DMS53 treated with DMSO at 0.1 percent for 48 hours (cell line): ENCODE measurements around the gene RBM17.
"Not testable (repeated sequence)": the region's sequence is repeated elsewhere in the genome, so short reads cannot be mapped to it uniquely, and the experiment has no call there.

ENCODE experiments used
- DNase-seq: peaks from one replicate; lab custom pipeline; 2025; ENCODE audit not compliant: unreplicated experiment; lab: John Stamatoyannopoulos, UW

The RBM17 gene

DNA sequence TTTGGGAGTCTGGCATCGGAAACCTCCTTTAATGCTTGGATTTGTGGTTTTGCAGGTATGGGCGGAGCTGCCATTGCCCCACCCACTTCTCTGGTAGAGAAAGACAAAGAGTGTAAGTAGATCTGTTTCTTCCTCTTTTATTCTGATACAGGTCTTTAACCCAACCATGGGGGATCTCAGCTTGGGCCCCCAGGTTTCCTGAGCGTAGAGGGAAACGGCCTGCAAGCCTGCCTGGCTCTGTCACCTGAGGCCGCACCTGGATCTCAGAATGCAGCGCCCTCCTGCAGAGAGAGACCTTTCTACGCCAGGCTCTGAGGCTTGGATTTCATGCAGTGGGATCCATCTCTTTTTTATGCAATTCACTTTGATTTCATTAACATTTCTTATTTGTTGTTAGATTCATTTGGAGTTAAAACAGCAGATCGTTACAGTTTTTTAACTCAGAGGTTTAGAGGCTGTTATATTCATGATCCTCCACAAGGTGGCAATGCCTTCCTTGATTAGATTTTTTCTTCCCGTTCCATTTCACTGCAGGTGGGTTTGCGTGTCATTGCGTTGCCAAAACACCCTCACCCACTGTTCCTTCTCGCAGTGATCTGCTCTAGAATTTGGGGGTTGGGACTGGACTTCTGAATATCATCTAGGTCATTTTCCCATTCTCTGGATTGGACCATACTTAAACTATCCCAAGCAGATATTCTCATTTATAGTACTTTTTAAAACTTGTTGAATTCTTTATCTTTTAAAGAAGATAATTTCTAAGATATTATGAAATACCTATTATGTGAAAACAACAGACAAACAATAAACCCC lies 20.0 kb downstream of the RBM17 start:
- peak; percentile 62 for DNase-seq

DNA sequence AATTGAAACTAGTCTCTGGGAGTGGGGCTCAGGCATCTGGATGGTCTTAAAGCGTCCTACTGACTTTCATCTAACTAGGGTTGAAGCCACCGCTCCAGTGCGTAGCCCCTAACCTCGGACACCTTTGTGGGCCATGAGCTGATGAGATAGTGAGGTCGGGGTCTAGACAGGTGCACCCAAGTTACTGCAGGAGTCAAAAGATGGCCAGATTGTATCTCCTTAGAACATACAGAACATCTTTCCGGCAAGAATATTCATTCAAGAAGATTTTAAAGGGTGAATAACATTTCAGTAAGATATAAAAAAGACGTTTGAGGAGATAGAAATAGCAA lies 20.6 kb downstream of the RBM17 start:
- DNase-seq, result no peak

DNA sequence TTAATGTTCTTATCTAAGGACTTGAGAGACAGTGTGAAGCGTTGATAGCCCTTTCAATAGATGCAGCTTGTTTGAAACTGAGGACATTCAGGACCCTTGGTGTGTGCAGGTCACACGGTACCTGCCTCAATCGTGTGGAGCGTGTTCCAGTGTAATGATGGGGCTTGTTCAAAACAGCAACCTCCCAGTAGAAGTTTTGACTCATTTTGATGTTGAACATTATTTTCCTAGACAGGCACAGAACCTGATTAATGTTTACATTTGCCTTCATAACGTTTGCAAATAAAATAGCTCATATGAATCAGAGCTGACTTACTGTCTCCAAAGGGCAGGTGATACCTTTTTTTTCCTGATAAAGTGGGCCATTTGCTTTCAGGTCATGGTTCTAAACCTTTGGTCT lies 21.3 kb downstream of the RBM17 start:
- no peak for DNase-seq

DNA sequence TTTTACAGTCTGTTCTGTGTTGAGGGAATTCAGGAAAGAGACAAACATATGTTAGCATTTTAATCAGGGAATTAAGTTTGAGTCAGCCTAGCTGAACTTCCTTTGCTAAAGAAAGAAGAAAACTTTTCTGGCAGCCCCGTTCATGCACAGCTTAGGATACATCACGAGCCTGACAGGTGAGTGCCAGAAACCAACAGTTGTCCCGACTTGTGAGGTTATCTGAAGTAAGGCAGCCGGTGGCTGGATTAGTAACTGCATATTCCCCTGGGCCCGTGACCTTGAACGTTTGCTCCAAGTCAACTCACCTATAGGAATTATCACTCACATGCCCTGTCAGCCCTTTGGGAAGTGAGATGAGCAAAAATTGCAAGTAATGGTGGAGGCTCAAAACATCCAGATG lies 24.1 kb downstream of the RBM17 start:
- no peak for DNase-seq

DNA sequence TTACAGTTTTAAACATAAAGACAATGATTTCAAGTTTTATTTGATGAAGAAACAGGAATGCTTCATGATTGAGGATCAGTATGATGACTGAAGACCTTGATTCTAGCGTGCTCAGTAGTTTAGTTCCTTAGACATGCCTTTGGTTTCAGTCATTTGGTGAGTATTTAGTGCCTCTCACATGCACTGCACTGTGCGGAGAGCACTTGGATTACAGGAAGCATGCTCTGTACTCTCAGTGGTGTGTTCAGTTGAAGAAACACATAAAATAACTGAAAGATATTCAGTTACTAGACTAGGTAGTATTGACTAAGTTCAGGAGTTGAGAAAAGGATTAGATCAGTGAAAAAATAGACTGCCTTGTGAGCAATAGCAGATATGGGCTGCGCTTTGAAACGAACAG lies 25.5 kb downstream of the RBM17 start:
- no peak for DNase-seq

DNA sequence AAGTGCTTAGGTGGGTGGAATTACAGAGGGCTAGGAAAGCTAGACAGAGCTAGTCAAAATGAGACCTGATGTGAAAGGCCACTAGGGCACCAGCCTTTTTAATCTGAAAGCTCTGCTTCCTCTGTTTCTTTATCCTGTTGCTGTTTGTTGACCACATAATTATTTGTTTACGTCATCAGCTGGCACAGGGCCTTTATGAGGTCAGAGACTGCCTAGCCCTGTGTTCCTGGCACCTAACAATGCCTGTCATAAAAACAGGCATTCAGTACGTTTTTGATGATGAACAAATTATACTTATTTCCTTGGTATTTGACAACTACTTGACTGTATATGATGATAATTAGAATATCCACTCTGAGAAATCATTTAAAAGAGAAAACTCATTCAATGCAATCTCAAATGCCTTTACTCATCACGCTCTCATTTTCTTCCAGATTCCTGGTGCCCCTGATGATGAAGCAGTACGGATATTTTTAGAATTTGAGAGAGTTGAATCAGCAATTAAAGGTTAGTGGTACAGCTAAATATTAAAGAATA lies 26.0 kb downstream of the RBM17 start:
- no peak for DNase-seq

DNA sequence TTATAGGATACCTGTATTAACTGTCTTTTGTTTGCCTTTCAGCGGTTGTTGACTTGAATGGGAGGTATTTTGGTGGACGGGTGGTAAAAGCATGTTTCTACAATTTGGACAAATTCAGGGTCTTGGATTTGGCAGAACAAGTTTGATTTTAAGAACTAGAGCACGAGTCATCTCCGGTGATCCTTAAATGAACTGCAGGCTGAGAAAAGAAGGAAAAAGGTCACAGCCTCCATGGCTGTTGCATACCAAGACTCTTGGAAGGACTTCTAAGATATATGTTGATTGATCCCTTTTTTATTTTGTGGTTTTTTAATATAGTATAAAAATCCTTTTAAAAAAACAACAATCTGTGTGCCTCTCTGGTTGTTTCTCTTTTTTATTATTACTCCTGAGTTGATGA lies 26.6 kb downstream of the RBM17 start:
- no peak for DNase-seq

DNA sequence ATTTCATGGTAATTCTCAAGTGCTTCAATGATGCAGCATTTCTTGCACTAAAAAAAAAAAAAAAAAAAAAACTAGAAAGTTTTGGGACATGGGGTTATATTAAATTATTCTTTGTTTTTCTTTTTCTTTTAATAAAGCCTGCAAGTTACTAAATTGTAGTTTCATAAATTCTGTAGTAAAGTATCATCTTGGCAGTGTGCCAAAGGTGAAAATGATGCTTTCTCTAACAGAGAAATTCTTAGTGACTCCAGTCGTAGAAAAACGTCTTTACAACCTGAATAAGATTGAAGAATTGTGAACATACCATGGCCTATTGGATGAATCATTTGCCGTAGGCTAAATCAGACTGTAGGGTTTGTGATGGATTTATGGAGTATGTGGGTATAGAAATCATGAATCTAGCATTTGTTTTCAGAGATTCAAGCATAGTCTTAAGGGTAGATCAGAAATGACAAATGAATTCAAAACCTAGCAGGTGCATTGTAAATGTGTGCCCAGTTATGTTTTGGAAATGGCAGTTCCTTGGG lies 27.1 kb downstream of the RBM17 start:
- DNase-seq, result no peak

DNA sequence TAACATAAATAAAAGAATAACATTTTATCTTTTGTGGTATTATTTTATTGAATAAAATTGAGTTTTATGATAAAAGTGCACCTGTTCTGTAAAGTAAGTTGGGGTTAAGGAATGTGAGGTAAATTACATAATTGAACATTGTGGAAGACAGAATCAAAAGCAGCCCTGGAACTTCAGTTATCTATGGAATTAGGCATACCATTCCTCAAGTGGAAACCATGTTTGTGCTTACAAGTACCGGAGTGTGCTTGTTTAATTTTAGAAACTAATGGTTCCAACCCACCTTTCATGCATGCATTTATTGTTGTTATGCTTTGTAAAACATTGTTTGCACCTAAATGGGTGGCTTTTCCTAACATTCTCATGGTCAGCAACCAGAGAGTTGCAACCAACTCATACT lies 28.0 kb downstream of the RBM17 start:
- no peak for DNase-seq

DNA sequence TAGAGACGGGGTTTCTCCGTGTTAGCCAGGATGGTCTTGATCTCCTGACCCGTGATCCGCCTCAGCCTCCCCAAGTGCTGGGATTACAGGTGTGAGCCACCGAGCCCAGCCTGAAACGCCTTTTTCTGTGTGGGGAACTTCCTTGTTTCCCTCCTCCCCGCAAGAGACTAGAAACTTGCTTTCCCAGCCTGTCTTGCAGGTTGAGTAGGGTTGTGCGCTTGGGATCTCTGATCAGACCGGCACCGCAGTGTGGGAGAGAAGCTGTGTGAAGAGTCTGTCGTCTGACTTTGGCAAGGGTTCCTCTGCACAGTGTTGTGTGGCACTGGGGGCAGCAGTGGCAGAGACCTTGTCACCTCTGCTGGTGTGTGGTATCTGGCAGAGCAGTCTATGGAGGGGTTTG lies 28.9 kb downstream of the RBM17 start:
- no peak for DNase-seq

DNA sequence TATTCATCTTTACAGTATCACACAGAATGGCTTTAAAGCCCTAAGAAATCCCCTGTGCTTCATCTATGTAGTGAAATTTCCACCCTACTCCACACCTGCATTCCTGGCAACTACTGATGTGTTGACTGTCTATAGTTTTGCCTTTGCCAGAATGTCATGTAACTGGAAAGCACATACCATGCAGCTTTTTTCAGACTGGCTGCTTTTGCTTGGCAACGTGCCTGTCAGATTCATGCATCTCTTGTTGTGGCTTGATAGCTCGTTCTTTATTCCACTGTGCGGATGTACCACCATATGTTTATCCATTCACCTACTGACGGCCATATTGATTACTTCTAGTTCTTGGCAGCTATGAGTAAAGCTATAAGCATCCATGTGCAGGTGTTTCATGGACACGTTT lies 30.6 kb downstream of the RBM17 start:
- no peak for DNase-seq

DNA sequence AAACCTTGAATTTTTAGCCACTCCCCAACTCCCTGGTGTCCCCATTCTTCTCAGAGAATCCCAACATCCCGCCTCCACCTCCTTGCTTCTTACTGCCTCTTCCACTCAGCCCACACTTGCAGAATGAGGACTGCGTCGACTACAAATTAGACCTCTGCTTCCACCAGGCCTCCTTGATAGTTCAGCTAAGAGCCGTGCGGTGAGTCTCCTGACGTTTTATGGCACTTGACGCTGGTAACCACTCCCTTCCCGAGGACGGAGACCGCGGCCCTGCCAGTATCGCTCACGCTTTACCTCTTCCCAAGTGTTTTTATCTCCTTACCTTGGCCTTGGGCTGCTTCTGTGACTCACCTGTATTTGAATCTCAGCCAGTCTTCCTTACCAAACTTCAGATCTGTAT lies 31.1 kb downstream of the RBM17 start:
- no peak for DNase-seq

DNA sequence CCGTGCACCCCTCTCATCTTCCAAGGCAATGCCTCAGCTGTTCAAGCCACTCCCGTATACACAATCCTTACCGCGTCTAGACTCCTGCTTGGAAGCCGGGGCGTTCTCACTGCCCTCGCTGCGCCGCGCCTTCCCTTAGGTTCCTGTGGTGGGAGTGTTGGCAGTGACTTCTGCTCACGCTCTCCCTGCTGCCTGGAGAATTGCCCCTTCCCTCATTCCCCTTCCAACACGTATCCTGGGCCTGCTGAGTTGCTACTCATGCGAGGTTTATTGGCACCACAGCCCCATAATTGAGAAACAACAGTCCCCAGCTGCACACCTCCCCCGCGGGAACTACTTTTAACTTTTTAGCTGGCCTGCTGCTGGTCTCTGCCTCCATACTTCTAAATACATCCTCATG lies 31.9 kb downstream of the RBM17 start:
- DNase-seq, result no peak

DNA sequence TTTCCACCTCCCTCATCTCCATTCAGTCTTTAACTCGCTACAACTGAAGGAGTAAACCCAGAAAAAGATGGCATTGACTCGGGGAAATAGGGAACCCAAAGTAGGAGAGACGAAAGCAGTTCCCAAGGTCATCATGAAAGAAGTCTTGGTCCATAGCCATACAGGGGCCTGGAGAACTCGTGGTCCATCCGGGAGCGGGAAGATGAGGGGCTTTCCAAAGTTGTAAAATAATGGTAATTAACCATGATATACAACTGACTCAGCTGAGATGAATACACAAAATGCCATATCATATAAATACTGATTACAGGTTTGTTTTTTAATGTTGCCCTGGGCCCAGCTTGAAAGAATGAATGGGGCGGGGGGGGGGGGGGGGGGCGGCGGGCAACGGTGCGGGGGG lies 32.3 kb downstream of the RBM17 start:
- no peak for DNase-seq

DNA sequence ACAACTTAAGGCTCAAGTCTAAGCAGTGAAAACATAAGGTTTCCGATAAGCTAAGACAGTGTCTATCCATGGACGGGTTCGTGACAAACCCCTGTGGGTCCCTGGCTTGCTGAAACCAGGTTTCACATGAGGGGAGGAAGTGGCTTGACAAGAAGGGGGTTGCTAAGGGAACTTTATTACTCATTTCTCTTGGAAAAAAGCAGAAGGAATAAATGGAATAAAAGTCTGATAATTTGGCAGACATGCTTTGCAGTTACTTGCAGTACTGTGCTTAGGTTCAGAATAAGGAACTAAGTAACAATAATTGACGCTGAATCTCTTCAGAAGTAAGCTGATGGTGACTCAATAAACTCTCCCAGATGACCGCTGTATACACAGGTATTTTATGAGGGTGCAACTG lies 34.7 kb downstream of the RBM17 start:
- no peak for DNase-seq

DNA sequence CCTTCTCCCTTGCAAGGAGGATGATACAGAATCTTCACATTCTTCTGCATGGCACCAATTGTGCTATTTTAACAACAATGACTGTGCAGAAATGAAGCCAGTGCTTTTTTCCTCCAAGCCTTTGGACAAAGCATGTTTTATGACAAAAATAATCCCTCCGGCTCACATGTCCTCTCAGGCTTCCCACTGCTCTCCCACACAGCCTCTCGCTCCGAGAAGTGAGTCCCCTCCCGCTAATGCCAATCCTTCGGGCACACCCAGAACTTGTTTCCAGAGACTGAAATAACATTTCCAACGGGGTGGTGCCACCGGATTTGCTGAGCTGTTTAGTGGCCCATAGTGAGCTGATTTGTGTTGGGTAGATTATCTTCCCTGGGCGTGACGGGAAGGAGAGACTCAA lies 35.8 kb downstream of the RBM17 start:
- DNase-seq, result no peak

DNA sequence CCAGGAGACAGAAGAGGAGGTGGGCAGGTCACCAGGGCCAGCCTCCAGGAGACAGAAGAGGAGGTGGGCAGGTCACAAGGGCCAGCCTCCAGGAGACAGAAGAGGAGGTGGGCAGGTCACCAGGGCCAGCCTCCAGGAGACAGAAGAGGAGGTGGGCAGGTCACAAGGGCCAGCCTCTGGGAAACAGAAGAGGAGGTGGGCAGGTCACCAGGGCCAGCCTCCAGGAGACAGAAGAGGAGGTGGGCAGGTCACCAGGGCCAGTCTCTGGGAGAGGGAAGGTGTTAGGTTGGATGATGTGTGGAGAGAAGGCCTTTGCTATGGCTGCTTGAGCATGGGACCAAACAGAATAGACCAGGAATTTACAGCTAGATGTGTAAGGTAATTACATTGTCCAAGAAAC lies 38.6 kb downstream of the RBM17 start:
- DNase-seq, result not testable (repeated sequence)

DNA sequence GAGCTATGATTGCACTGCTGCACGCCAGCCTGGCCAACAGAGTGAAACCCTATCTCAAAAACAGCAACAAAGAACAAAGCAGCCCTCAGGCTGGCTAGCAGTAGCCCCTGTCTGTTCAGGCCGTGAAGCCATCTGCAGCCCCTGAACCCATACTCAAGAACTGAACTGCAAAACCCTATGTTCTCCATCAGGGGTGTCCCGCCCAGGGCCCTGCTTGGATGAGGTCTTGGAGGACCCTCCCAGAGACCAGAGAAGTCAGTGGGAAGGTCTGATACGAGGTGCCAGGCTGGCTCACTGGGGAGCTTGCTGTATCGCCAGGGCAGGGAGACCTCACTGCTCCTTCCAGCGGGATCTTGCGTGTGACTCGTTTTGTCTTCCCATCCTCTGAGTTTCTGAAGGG lies 39.3 kb downstream of the RBM17 start:
- no peak for DNase-seq

DNA sequence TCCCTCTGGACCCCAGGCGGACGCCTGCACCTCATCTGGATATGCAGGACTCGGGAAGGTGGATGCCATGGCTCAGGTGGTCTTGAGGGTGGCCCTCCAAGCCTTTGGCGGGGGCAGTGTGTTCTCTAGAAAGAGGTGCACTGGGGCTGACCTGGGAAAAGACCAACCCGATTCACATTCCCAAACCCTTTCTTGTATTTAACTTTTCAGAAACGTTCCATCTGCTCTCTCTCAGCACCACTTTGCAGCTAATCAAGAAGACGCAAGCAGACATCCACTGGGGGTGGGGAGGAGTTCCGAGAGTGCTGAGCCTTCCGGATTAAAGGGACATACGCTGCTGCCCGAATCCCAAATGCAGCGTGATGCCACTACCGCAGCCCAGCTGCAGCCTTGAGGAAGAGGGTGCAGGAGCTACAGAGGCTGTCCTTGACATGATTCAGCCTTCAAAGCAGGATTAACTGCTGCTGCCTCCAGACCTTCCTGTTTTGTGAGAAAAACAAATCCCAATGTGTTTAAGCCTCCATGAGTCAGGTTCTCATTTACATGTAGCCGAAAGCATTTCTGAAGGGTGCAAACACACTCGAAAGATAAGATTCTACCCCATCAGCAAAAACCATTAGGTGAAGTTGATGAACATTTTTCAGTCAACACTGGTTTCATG lies 39.9 kb downstream of the RBM17 start:
- DNase-seq, result no peak

DNA sequence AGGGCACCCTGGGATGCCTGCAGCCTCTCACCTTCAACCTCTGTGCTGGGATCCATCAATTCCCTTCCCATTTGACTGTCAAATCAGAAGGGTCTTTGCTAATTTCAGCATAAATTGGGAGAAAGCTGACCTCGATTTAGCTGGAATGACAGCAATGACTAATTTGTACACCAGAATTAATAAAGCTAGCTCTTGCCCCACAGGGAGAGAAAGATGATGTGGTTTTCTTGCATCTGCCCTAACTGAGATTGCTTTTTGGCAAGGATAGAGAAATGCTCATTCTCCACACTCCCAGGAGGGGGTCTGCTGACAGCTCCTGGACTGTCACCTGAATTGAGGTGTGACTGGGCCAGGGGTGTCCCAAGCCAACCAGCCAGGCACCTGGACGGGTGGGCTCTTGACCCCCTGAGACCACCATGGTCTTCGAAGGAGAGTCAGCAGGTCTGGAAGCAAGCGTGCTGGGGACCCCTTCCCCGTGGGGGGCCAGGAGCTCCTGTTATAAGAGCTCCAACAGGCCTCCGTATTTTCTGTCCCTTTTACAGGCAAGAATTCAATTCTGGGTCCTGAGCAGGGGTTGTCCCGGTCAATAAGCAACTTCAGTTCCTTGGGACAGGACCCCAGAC lies 42.1 kb downstream of the RBM17 start:
- no peak for DNase-seq

DNA sequence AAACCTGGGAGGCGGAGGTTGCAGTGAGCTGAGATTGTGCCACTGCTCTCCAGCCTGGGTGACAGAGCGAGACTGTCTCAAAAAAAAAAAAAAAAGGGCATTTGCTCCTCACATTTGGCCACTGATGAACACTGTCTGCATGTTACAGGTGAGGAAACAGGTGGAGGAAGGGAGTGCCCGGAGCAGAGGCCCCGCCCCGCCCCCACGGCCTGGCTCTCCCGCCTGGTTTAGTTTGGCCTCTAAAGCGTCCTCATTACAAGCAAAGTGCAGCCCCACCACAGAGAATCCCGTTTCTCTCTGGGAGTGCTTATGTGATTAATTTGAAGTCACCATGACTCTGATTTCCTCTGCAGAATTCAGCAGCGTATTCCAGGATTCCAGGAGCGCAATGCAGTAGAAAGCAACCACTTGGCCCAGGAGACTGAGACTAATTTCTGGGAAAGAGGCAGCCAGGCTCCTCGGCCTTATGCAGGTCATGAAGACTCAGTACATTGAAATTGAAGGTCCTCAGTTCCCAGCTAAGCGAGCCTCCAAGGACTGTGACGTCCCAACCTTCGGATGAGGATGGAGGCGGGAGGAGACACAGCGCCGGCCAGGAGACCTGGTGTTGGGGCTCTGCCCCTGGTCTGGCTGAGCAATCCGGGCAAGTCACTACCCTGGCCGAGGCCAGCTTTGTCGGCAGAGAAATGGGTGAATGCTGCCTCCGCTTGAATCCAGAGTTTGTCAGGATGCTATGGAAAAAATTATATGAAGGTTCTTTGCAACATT lies 44.7 kb downstream of the RBM17 start:
- no peak for DNase-seq
